ENCODE results near the gene LGR6. TPM values are rescaled to one million over a fixed set of nuclear protein-coding genes. Genes with fewer than 3 reads are reported as not detected.

LGR6 gene
- total and polyA plus RNA-seq, 2 of the 8 experiments (the other 6 are each of a cell fraction or from before 2014, with no cell fraction given): 0.50 to 1.0 TPM

DNA sequence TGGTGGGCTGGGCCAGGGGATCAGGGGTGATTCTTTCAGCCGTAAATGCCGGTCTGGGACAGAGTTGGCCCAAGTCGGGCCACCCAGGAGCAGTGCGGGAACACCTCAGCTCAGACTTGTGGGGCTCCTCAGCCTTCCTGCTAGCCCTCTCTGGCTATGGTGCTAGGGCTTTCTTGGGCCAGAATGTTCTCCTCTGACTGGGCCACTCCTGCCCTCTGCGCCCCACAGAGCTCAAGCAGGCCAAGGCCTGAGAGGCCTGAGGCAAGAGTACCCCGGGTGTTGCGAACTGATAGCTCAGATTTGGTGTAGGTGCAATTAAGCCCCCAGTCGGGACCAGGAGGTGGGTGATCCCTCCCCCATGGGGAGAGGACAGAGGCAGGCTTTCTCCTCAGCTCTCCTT, 51.8 kb downstream of the LGR6 start (continued):
- TF ChIP-seq, protein P1, sequence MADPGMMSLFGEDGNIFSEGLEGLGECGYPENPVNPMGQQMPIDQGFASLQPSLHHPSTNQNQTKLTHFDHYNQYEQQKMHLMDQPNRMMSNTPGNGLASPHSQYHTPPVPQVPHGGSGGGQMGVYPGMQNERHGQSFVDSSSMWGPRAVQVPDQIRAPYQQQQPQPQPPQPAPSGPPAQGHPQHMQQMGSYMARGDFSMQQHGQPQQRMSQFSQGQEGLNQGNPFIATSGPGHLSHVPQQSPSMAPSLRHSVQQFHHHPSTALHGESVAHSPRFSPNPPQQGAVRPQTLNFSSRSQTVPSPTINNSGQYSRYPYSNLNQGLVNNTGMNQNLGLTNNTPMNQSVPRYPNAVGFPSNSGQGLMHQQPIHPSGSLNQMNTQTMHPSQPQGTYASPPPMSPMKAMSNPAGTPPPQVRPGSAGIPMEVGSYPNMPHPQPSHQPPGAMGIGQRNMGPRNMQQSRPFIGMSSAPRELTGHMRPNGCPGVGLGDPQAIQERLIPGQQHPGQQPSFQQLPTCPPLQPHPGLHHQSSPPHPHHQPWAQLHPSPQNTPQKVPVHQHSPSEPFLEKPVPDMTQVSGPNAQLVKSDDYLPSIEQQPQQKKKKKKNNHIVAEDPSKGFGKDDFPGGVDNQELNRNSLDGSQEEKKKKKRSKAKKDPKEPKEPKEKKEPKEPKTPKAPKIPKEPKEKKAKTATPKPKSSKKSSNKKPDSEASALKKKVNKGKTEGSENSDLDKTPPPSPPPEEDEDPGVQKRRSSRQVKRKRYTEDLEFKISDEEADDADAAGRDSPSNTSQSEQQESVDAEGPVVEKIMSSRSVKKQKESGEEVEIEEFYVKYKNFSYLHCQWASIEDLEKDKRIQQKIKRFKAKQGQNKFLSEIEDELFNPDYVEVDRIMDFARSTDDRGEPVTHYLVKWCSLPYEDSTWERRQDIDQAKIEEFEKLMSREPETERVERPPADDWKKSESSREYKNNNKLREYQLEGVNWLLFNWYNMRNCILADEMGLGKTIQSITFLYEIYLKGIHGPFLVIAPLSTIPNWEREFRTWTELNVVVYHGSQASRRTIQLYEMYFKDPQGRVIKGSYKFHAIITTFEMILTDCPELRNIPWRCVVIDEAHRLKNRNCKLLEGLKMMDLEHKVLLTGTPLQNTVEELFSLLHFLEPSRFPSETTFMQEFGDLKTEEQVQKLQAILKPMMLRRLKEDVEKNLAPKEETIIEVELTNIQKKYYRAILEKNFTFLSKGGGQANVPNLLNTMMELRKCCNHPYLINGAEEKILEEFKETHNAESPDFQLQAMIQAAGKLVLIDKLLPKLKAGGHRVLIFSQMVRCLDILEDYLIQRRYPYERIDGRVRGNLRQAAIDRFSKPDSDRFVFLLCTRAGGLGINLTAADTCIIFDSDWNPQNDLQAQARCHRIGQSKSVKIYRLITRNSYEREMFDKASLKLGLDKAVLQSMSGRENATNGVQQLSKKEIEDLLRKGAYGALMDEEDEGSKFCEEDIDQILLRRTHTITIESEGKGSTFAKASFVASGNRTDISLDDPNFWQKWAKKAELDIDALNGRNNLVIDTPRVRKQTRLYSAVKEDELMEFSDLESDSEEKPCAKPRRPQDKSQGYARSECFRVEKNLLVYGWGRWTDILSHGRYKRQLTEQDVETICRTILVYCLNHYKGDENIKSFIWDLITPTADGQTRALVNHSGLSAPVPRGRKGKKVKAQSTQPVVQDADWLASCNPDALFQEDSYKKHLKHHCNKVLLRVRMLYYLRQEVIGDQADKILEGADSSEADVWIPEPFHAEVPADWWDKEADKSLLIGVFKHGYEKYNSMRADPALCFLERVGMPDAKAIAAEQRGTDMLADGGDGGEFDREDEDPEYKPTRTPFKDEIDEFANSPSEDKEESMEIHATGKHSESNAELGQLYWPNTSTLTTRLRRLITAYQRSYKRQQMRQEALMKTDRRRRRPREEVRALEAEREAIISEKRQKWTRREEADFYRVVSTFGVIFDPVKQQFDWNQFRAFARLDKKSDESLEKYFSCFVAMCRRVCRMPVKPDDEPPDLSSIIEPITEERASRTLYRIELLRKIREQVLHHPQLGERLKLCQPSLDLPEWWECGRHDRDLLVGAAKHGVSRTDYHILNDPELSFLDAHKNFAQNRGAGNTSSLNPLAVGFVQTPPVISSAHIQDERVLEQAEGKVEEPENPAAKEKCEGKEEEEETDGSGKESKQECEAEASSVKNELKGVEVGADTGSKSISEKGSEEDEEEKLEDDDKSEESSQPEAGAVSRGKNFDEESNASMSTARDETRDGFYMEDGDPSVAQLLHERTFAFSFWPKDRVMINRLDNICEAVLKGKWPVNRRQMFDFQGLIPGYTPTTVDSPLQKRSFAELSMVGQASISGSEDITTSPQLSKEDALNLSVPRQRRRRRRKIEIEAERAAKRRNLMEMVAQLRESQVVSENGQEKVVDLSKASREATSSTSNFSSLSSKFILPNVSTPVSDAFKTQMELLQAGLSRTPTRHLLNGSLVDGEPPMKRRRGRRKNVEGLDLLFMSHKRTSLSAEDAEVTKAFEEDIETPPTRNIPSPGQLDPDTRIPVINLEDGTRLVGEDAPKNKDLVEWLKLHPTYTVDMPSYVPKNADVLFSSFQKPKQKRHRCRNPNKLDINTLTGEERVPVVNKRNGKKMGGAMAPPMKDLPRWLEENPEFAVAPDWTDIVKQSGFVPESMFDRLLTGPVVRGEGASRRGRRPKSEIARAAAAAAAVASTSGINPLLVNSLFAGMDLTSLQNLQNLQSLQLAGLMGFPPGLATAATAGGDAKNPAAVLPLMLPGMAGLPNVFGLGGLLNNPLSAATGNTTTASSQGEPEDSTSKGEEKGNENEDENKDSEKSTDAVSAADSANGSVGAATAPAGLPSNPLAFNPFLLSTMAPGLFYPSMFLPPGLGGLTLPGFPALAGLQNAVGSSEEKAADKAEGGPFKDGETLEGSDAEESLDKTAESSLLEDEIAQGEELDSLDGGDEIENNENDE (IDR thresholded peaks at IDR 0.05; ENCODE audit: insufficient replicate concordance, low read length): no peak
- TF ChIP-seq ZNF274 (IDR thresholded peaks at IDR 0.05; ENCODE audit: borderline replicate concordance, extremely low read depth, low read length): no peak
- TF ChIP-seq PHF8 (conservative IDR thresholded peaks at IDR 0.05; ENCODE audit: low read depth, low read length): no peak
- no peak for TF ChIP-seq POU5F1 (IDR thresholded peaks at IDR 0.05; ENCODE audit: low read depth, low read length)
